ENCODE measurements around the gene MYH6. TPM values are rescaled to one million over a fixed set of nuclear protein-coding genes. Genes with fewer than 3 reads are reported as not detected.

MYH6 gene
- total RNA-seq, 1 donor from 2014 or later = not detected

- Mint-ChIP-seq H3K27ac (ENCODE audit: unreplicated experiment) (no peak overlapping the region), H3K36me3 (ENCODE audit: unreplicated experiment) (no peaks in the 10 kb centered on the region), H3K4me1 (ENCODE audit: unreplicated experiment) (no peaks in the 10 kb centered on the region)
Measured at GRCh38 chr14:23443881-23444280, 35.8 kb upstream of the MYH6 start.

GRCh38 chr14:23443411-23443812 lies 35.3 kb upstream of the MYH6 start:
- no peaks in the 10 kb centered on the region for H3K4me1 Mint-ChIP-seq (ENCODE audit: unreplicated experiment)
- peak; percentile 75 for DNase-seq (ENCODE audit: extremely low spot score, unreplicated experiment)
- no peak overlapping the region for H3K27ac Mint-ChIP-seq (ENCODE audit: unreplicated experiment)
- H3K4me3 Mint-ChIP-seq (ENCODE audit: unreplicated experiment) = no peak overlapping the region
- no peak for TF ChIP-seq CTCF (IDR thresholded peaks at IDR 0.05)
- no peaks in the 10 kb centered on the region for H3K36me3 Mint-ChIP-seq (ENCODE audit: unreplicated experiment)
- H3K27me3 Mint-ChIP-seq (ENCODE audit: unreplicated experiment) = peaks cover 21% of the 10 kb centered on the region
- H3K9me3 Mint-ChIP-seq (ENCODE audit: unreplicated experiment) = no peaks in the 10 kb centered on the region

More at GRCh38 chr14:23443881-23444280, 35.8 kb upstream of the MYH6 start:
- Mint-ChIP-seq H3K4me3 (ENCODE audit: unreplicated experiment) (no peak overlapping the region), H3K27me3 (ENCODE audit: unreplicated experiment) (peaks cover 26% of the 10 kb centered on the region), H3K9me3 (ENCODE audit: unreplicated experiment) (no peaks in the 10 kb centered on the region)
- DNase-seq (ENCODE audit: extremely low spot score, unreplicated experiment) = peak; percentile 30
- TF ChIP-seq CTCF (IDR thresholded peaks at IDR 0.05) = no peak

- H3K9me3 Mint-ChIP-seq (ENCODE audit: unreplicated experiment) = no peaks in the 10 kb centered on the region
- no peak overlapping the region for H3K4me3 Mint-ChIP-seq (ENCODE audit: unreplicated experiment)
- H3K27ac Mint-ChIP-seq (ENCODE audit: unreplicated experiment) = no peak overlapping the region
- no peaks in the 10 kb centered on the region for H3K36me3 Mint-ChIP-seq (ENCODE audit: unreplicated experiment)
- DNase-seq (ENCODE audit: extremely low spot score, unreplicated experiment) = peak; percentile 77
- TF ChIP-seq CTCF (IDR thresholded peaks at IDR 0.05) = no peak
- no peaks in the 10 kb centered on the region for H3K4me1 Mint-ChIP-seq (ENCODE audit: unreplicated experiment)
- peaks cover 16% of the 10 kb centered on the region for H3K27me3 Mint-ChIP-seq (ENCODE audit: unreplicated experiment)
Measured at GRCh38 chr14:23442721-23443356, 34.8 kb upstream of the MYH6 start.

DNA sequence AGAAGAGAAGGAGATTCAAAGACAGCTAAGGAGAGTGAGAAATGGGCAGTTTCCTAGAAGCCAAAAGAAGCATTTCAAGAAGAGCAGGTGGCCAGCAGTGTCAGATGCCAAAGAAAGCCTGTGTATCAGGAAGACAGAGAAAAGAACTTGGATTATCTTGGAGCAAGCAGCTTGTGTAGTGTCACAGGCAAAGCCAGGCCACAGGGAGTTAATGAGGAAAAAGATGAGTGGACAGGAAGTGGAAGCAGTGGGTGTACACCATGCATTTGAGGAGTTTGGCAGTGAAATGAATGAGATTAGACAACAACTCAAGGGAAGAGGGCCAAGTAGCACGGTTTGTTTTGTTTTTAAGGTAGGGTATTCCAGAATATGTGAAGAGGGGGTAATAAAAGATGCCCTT lies 33.0 kb upstream of the MYH6 start:
- Mint-ChIP-seq H3K4me1 (ENCODE audit: unreplicated experiment) (no peaks in the 10 kb centered on the region), H3K9me3 (ENCODE audit: unreplicated experiment) (no peaks in the 10 kb centered on the region), H3K36me3 (ENCODE audit: unreplicated experiment) (no peaks in the 10 kb centered on the region), H3K27me3 (ENCODE audit: unreplicated experiment) (peaks cover 13% of the 10 kb centered on the region), H3K4me3 (ENCODE audit: unreplicated experiment) (no peak overlapping the region), H3K27ac (ENCODE audit: unreplicated experiment) (no peak overlapping the region)
- no peak for DNase-seq (ENCODE audit: extremely low spot score, unreplicated experiment)
- no peak for TF ChIP-seq CTCF (IDR thresholded peaks at IDR 0.05)

GRCh38 chr14:23439107-23439835 lies 31.2 kb upstream of the MYH6 start:
- H3K4me1 Mint-ChIP-seq (ENCODE audit: unreplicated experiment) = no peaks in the 10 kb centered on the region

More at GRCh38 chr14:23439107-23439835, 31.2 kb upstream of the MYH6 start:
- Mint-ChIP-seq H3K27ac (ENCODE audit: unreplicated experiment) (no peak overlapping the region), H3K9me3 (ENCODE audit: unreplicated experiment) (no peaks in the 10 kb centered on the region), H3K27me3 (ENCODE audit: unreplicated experiment) (peaks cover 11% of the 10 kb centered on the region), H3K36me3 (ENCODE audit: unreplicated experiment) (no peaks in the 10 kb centered on the region), H3K4me3 (ENCODE audit: unreplicated experiment) (no peak overlapping the region)
- no peak for TF ChIP-seq CTCF (IDR thresholded peaks at IDR 0.05)
- peak; percentile 63 for DNase-seq (ENCODE audit: extremely low spot score, unreplicated experiment)
